ENCODE measurements around the gene DNAL4. TPM values are rescaled to one million over a fixed set of nuclear protein-coding genes. Genes with fewer than 3 reads are reported as not detected.

The DNAL4 gene
- total and polyA plus RNA-seq, 2 donors (not counting 1 experiment from before 2014, with no cell fraction given) = 9.9 to 10.3 TPM

DNA sequence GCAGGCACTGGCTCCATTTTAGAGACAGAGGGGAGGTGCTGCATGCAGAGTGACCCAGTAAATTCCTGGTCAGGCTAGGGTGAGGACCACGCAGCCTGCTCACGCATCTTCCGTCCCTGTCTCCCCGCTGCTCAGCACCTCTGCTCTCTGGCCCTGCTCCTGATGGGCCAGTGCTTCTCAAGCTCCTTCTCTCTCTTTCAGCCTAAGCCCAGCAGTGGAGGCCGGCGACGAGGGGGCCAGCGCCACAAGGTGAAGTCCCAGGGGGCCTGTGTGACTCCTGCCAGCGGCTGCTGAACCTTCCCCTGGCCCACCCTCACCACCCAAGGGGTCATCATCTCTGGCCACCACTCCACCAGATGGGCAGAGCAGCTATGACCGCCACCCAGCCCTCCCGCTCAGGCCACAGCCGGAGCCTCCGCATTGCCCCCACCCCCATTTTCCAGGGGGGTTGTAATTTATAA lies 63.5 kb downstream of the DNAL4 start:
- H3K36me3 ChIP-seq (replicated peaks in 1 of 2; ENCODE audit: control extremely low read depth in 1 of 2, control insufficient read depth in 1 of 2, extremely low read depth in 1 of 2, insufficient read depth in 2 of 2, low read length in 1 of 2) = peaks cover 3 to 89% of the 10 kb centered on the region in 2 experiments
- H3K27me3 ChIP-seq (replicated peaks in 1 of 4; ENCODE audit: control extremely low read depth in 1 of 4, control insufficient read depth in 3 of 4, insufficient read depth in 4 of 4, low read length in 3 of 4) = no peaks in the 10 kb centered on the region
- no peaks in the 10 kb centered on the region for H3K9me3 ChIP-seq (ENCODE audit: control extremely low read depth in 1 of 3, control insufficient read depth in 2 of 3, insufficient read depth in 1 of 3, low read length in 2 of 3)
- no peak overlapping the region for H2AFZ ChIP-seq (ENCODE audit: insufficient read depth, low read depth, low read length, poor library complexity, severe bottlenecking)
- H3K4me1 ChIP-seq (ENCODE audit: control insufficient read depth in 2 of 2, insufficient read depth in 2 of 2, low read length in 2 of 2) = peaks cover 0 to 6% of the 10 kb centered on the region in 2 donors
- peaks cover 27% of the 10 kb centered on the region for H3K79me2 ChIP-seq (ENCODE audit: control insufficient read depth, insufficient read depth, low read length)
- no peaks in the 10 kb centered on the region for H3K9me3 Mint-ChIP-seq (ENCODE audit: insufficient read depth)
- no peaks in the 10 kb centered on the region for H3K27me3 Mint-ChIP-seq
- H3K4me3 Mint-ChIP-seq = no peak overlapping the region
- no peak for TF ChIP-seq EZH2 (IDR thresholded peaks at IDR 0.05; ENCODE audit: borderline replicate concordance, insufficient read depth, low read depth, low read length, poor library complexity, severe bottlenecking)
- TF ChIP-seq, protein P1, sequence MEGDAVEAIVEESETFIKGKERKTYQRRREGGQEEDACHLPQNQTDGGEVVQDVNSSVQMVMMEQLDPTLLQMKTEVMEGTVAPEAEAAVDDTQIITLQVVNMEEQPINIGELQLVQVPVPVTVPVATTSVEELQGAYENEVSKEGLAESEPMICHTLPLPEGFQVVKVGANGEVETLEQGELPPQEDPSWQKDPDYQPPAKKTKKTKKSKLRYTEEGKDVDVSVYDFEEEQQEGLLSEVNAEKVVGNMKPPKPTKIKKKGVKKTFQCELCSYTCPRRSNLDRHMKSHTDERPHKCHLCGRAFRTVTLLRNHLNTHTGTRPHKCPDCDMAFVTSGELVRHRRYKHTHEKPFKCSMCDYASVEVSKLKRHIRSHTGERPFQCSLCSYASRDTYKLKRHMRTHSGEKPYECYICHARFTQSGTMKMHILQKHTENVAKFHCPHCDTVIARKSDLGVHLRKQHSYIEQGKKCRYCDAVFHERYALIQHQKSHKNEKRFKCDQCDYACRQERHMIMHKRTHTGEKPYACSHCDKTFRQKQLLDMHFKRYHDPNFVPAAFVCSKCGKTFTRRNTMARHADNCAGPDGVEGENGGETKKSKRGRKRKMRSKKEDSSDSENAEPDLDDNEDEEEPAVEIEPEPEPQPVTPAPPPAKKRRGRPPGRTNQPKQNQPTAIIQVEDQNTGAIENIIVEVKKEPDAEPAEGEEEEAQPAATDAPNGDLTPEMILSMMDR (IDR thresholded peaks at IDR 0.05) = no peak
- ATAC-seq (ENCODE audit: low read depth) (no peak), DNase-seq (no peak)
- 97% methylated on average over 9 of the region's 13 CpGs for WGBS (ENCODE audit: insufficient coverage)
- no peak overlapping the region for H3K27ac ChIP-seq (ENCODE audit: low read length in 2 of 2)
- peaks cover 22% of the 10 kb centered on the region for H3K4me1 Mint-ChIP-seq
- no peak overlapping the region for H3K4me3 ChIP-seq (ENCODE audit: control extremely low read depth in 1 of 5, extremely low read depth in 1 of 5, insufficient read depth in 1 of 5, low read depth in 2 of 5, low read length in 4 of 5)
- H3K9ac ChIP-seq (ENCODE audit: low read length) = no peak overlapping the region
- ChIA-PET POLR2A (interaction anchor here (0.5 to 1.2 kb wide), 3 partner anchors 21 to 385 kb away, joined by 3 to 7 read pairs (median 3); no protein-coding TSS in a partner anchor), CTCF (interaction anchor here (1.0 to 8.3 kb wide), 3 partner anchors 24 to 69 kb away, joined by 3 to 81 read pairs (median 3); no protein-coding TSS in a partner anchor)
- no peak overlapping the region for H3K4me2 ChIP-seq (replicated peaks; ENCODE audit: low read depth, low read length, poor library complexity, severe bottlenecking)
- intact Hi-C loops (cut with micrococcal nuclease) = no loop called here
- peak overlapping the region; percentile 5 for H3K27ac Mint-ChIP-seq
- peaks cover 86% of the 10 kb centered on the region for H4K20me1 ChIP-seq (ENCODE audit: control insufficient read depth, insufficient read depth, low read length, poor library complexity, severe bottlenecking)

DNA sequence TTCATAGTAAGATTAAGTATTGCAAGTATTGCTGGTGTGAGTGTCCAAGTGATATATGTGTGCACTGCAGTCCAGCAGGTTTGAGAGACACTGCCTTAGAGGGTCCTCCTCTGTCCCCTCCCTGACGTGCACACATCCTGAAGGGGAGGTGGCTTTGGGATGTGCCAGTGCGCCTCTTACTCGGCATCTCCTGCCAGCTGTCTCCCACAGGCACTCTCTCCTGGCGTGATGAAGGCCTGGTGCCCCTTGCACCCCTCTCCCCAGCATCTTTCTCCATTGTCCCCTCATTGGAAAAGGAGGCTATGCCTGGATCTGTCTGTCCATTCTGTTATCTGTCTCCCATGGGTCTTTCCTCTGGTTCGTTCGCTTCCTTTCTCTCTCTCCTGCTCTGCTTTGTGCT lies 64.0 kb downstream of the DNAL4 start:
- ATAC-seq (ENCODE audit: low read depth) = no peak
- Mint-ChIP-seq H3K9me3 (ENCODE audit: insufficient read depth) (no peaks in the 10 kb centered on the region), H3K27ac (peak overlapping the region; percentile 26), H3K4me3 (no peak overlapping the region), H3K27me3 (no peaks in the 10 kb centered on the region), H3K4me1 (peaks cover 18% of the 10 kb centered on the region)
- Histone ChIP-seq H3K4me3 (ENCODE audit: control extremely low read depth in 1 of 5, extremely low read depth in 1 of 5, insufficient read depth in 1 of 5, low read depth in 2 of 5, low read length in 4 of 5) (no peak overlapping the region), H3K36me3 (replicated peaks in 1 of 2; ENCODE audit: control extremely low read depth in 1 of 2, control insufficient read depth in 1 of 2, extremely low read depth in 1 of 2, insufficient read depth in 2 of 2, low read length in 1 of 2) (peaks cover 3 to 90% of the 10 kb centered on the region in 2 experiments), H3K9me3 (ENCODE audit: control extremely low read depth in 1 of 3, control insufficient read depth in 2 of 3, insufficient read depth in 1 of 3, low read length in 2 of 3) (no peaks in the 10 kb centered on the region), H2AFZ (ENCODE audit: insufficient read depth, low read depth, low read length, poor library complexity, severe bottlenecking) (no peak overlapping the region), H3K4me2 (replicated peaks; ENCODE audit: low read depth, low read length, poor library complexity, severe bottlenecking) (no peak overlapping the region), H3K79me2 (ENCODE audit: control insufficient read depth, insufficient read depth, low read length) (peaks cover 31% of the 10 kb centered on the region), H3K4me1 (ENCODE audit: control insufficient read depth in 2 of 2, insufficient read depth in 2 of 2, low read length in 2 of 2) (peaks cover 0 to 6% of the 10 kb centered on the region in 2 donors), H3K27me3 (replicated peaks in 1 of 4; ENCODE audit: control extremely low read depth in 1 of 4, control insufficient read depth in 3 of 4, insufficient read depth in 4 of 4, low read length in 3 of 4) (no peaks in the 10 kb centered on the region), H4K20me1 (ENCODE audit: control insufficient read depth, insufficient read depth, low read length, poor library complexity, severe bottlenecking) (peaks cover 86% of the 10 kb centered on the region), H3K27ac (ENCODE audit: low read length in 2 of 2) (no peak overlapping the region), H3K9ac (ENCODE audit: low read length) (no peak overlapping the region)
- CTCF ChIA-PET = interaction anchor here (1.0 to 8.3 kb wide), 3 partner anchors 24 to 70 kb away, joined by 3 to 81 read pairs (median 3); no protein-coding TSS in a partner anchor
- TF ChIP-seq, protein P1 (IDR thresholded peaks at IDR 0.05) = no peak
- TF ChIP-seq EZH2 (IDR thresholded peaks at IDR 0.05; ENCODE audit: borderline replicate concordance, insufficient read depth, low read depth, low read length, poor library complexity, severe bottlenecking) = no peak
- intact Hi-C loops (cut with micrococcal nuclease) = no loop called here
- no peak for DNase-seq
- POLR2A ChIA-PET = interaction anchor here (0.5 kb wide), 1 partner anchor 385 kb away, joined by 7 read pairs; no protein-coding TSS in a partner anchor
- WGBS (ENCODE audit: insufficient coverage) = 100% methylated on average over 3 of the region's 6 CpGs

Data from B cell (primary cell).